HEK293 (cell line): ENCODE data around the gene RBMS3.

ENCODE experiments used
- CTCF ChIA-PET: fragments of 350-600 bp; formaldehyde crosslinking; extraction: SDS; loops from one replicate; lab custom pipeline; 2021; ENCODE audit warnings: antibody characterized with exemption; lab: Yijun Ruan, JAX
- POLR2A ChIA-PET: fragments of 300-600 bp; formaldehyde crosslinking; extraction: SDS; loops from one replicate; lab custom pipeline; 2020; ENCODE audit warnings: antibody characterized with exemption, inconsistent platforms; lab: Yijun Ruan, JAX
- H3K27ac ChIP-seq: fragments of 200-500 bp; sonication (Bioruptor generic); 2 replicates; pipeline ENCODE4 v1.5.1; 2014; ENCODE audit warnings: low read depth, low read length, control low read depth, inconsistent platforms; ENCODE audit errors: extremely low read depth
- H3K36me3 ChIP-seq, 2 experiments: fragments of 200-500 bp in 1 of 2; sonication (Bioruptor generic) in 1 of 2; 1 replicate in 1 of 2; 2 replicates in 1 of 2; pipeline ENCODE4 v1.5.1; 2014 to 2017; ENCODE audit warnings: inconsistent platforms in 2 of 2, low read length in 2 of 2; ENCODE audit not compliant: control insufficient read depth in 2 of 2, insufficient read depth in 1 of 2
- H3K4me1 ChIP-seq: fragments of 200-500 bp; sonication (Bioruptor generic); 2 replicates; pipeline ENCODE4 v1.5.1; 2014; ENCODE audit warnings: mild to moderate bottlenecking, low read length, inconsistent platforms; ENCODE audit not compliant: control insufficient read depth, insufficient read depth
- H3K4me3 ChIP-seq: 2 replicates; pipeline ENCODE4 v1.5.1; 2011; ENCODE audit warnings: low read depth, mild to moderate bottlenecking, control low read depth, low read length, moderate library complexity
- H3K9me3 ChIP-seq: fragments of 200-500 bp; sonication (Bioruptor generic); 2 replicates; pipeline ENCODE4 v1.5.1; 2014; ENCODE audit warnings: low read depth, low read length, inconsistent platforms; ENCODE audit not compliant: control insufficient read depth, insufficient read depth
- PBX3 ChIP-seq: sonication (generic); formaldehyde crosslinking; IDR thresholded peaks from 2 replicates; pipeline ENCODE4 v1.8.1; 2022; ENCODE audit warnings: mild to moderate bottlenecking, moderate library complexity, missing genetic modification reagents
- WT1 ChIP-seq: fragments of 450-650 bp; formaldehyde crosslinking; IDR thresholded peaks from 2 replicates; pipeline ENCODE4 v1.5.1; 2016; ENCODE audit warnings: missing biosample characterization, missing genetic modification characterization
- ZBTB1 ChIP-seq: fragments of 450-650 bp; formaldehyde crosslinking; IDR thresholded peaks from 2 replicates; pipeline ENCODE4 v1.5.1; 2016; ENCODE audit warnings: missing biosample characterization, missing genetic modification characterization
- ZFP3 ChIP-seq: fragments of 450-650 bp; formaldehyde crosslinking; IDR thresholded peaks from 2 replicates; pipeline ENCODE4 v1.5.1; 2016; ENCODE audit warnings: low read depth, missing biosample characterization, missing genetic modification characterization
- ZIC2 ChIP-seq: fragments of 450-650 bp; formaldehyde crosslinking; IDR thresholded peaks from 2 replicates; pipeline ENCODE4 v1.5.1; 2016; ENCODE audit warnings: missing biosample characterization, missing genetic modification characterization
- ZNF266 ChIP-seq: fragments of 450-650 bp; formaldehyde crosslinking; IDR thresholded peaks from 2 replicates; pipeline ENCODE4 v1.5.1; 2016; ENCODE audit warnings: missing biosample characterization, missing genetic modification characterization, low read depth
- ZNF645 ChIP-seq: fragments of 450-650 bp; formaldehyde crosslinking; IDR thresholded peaks from 2 replicates; pipeline ENCODE4; 2016; ENCODE audit warnings: missing biosample characterization, missing genetic modification characterization
- ZNF664 ChIP-seq: fragments of 450-650 bp; formaldehyde crosslinking; IDR thresholded peaks from 2 replicates; pipeline ENCODE4 v1.5.1; 2016; ENCODE audit warnings: missing biosample characterization, missing genetic modification characterization
- ZNF670 ChIP-seq: fragments of 450-650 bp; formaldehyde crosslinking; IDR thresholded peaks from 2 replicates; pipeline ENCODE4 v1.5.1; 2016; ENCODE audit warnings: missing biosample characterization, missing genetic modification characterization, low read depth
- ZNF777 ChIP-seq: fragments of 450-650 bp; formaldehyde crosslinking; IDR thresholded peaks from 2 replicates; pipeline ENCODE4 v1.5.1; 2017; ENCODE audit warnings: missing biosample characterization, missing genetic modification characterization, borderline replicate concordance
- ZNF843 ChIP-seq: fragments of 450-650 bp; formaldehyde crosslinking; IDR thresholded peaks from 2 replicates; pipeline ENCODE4 v1.5.1; 2016; ENCODE audit warnings: missing biosample characterization, missing genetic modification characterization
- TF ChIP-seq, protein P1 (sequence below): fragments of 450-650 bp; formaldehyde crosslinking; conservative IDR thresholded peaks from 2 replicates; pipeline ENCODE4 v1.5.1; 2016; ENCODE audit warnings: low read depth, missing biosample characterization, missing genetic modification characterization
- TF ChIP-seq, protein P2 (sequence below): fragments of 450-650 bp; formaldehyde crosslinking; IDR thresholded peaks from 2 replicates; pipeline ENCODE4 v1.5.1; 2016; ENCODE audit warnings: missing biosample characterization, missing genetic modification characterization
- TF ChIP-seq, protein P3 (sequence below): fragments of 450-650 bp; formaldehyde crosslinking; IDR thresholded peaks from 2 replicates; pipeline ENCODE4 v1.5.1; 2016; ENCODE audit warnings: missing biosample characterization, missing genetic modification characterization
- TF ChIP-seq, protein P4 (sequence below): fragments of 450-650 bp; formaldehyde crosslinking; IDR thresholded peaks from 2 replicates; pipeline ENCODE4 v1.5.1; 2016; ENCODE audit warnings: missing biosample characterization, missing genetic modification characterization, borderline replicate concordance

The RBMS3 gene

GRCh38 chr3:29871087-29871486 is 590.2 kb downstream of the RBMS3 start:
- no peaks in the 10 kb centered on the region for H3K9me3 ChIP-seq
- ChIA-PET CTCF (no interaction called here), POLR2A (no interaction called here)
- TF ChIP-seq ZFP3 (tag by site-specific recombination) (no peak), ZNF266 (tag by site-specific recombination) (no peak), ZIC2 (no peak), ZNF670 (tag by site-specific recombination) (no peak), ZNF777 (tag by site-specific recombination) (no peak), ZNF645 (tag by site-specific recombination) (no peak), ZNF664 (tag by site-specific recombination) (no peak)
- TF ChIP-seq, protein P1, sequence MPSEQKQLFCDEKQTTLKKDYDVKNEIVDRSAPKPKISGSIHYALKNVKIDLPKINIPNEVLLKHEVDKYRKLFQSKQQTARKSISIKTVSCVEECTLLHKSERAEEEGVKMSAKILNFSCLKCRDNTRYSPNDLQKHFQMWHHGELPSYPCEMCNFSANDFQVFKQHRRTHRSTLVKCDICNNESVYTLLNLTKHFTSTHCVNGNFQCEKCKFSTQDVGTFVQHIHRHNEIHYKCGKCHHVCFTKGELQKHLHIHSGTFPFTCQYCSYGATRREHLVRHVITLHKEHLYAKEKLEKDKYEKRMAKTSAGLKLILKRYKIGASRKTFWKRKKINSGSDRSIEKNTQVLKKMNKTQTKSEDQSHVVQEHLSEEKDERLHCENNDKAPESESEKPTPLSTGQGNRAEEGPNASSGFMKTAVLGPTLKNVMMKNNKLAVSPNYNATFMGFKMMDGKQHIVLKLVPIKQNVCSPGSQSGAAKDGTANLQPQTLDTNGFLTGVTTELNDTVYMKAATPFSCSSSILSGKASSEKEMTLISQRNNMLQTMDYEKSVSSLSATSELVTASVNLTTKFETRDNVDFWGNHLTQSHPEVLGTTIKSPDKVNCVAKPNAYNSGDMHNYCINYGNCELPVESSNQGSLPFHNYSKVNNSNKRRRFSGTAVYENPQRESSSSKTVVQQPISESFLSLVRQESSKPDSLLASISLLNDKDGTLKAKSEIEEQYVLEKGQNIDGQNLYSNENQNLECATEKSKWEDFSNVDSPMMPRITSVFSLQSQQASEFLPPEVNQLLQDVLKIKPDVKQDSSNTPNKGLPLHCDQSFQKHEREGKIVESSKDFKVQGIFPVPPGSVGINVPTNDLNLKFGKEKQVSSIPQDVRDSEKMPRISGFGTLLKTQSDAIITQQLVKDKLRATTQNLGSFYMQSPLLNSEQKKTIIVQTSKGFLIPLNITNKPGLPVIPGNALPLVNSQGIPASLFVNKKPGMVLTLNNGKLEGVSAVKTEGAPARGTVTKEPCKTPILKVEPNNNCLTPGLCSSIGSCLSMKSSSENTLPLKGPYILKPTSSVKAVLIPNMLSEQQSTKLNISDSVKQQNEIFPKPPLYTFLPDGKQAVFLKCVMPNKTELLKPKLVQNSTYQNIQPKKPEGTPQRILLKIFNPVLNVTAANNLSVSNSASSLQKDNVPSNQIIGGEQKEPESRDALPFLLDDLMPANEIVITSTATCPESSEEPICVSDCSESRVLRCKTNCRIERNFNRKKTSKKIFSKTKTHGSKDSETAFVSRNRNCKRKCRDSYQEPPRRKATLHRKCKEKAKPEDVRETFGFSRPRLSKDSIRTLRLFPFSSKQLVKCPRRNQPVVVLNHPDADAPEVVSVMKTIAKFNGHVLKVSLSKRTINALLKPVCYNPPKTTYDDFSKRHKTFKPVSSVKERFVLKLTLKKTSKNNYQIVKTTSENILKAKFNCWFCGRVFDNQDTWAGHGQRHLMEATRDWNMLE (tag by site-specific recombination) = no peak
- no peaks in the 10 kb centered on the region for H3K4me1 ChIP-seq
- H3K36me3 ChIP-seq = no peaks in the 10 kb centered on the region
- no peak overlapping the region for H3K27ac ChIP-seq
- no peak overlapping the region for H3K4me3 ChIP-seq

- no peaks in the 10 kb centered on the region for H3K36me3 ChIP-seq
- H3K4me1 ChIP-seq = no peaks in the 10 kb centered on the region
- ChIA-PET CTCF (no interaction called here), POLR2A (no interaction called here)
- no peak overlapping the region for H3K4me3 ChIP-seq
- no peaks in the 10 kb centered on the region for H3K9me3 ChIP-seq
- no peak overlapping the region for H3K27ac ChIP-seq
- TF ChIP-seq, protein P2, sequence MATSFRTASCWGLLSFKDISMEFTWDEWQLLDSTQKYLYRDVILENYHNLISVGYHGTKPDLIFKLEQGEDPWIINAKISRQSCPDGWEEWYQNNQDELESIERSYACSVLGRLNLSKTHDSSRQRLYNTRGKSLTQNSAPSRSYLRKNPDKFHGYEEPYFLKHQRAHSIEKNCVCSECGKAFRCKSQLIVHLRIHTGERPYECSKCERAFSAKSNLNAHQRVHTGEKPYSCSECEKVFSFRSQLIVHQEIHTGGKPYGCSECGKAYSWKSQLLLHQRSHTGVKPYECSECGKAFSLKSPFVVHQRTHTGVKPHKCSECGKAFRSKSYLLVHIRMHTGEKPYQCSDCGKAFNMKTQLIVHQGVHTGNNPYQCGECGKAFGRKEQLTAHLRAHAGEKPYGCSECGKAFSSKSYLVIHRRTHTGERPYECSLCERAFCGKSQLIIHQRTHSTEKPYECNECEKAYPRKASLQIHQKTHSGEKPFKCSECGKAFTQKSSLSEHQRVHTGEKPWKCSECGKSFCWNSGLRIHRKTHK (tag by site-specific recombination) = no peak
- TF ChIP-seq, protein P3, sequence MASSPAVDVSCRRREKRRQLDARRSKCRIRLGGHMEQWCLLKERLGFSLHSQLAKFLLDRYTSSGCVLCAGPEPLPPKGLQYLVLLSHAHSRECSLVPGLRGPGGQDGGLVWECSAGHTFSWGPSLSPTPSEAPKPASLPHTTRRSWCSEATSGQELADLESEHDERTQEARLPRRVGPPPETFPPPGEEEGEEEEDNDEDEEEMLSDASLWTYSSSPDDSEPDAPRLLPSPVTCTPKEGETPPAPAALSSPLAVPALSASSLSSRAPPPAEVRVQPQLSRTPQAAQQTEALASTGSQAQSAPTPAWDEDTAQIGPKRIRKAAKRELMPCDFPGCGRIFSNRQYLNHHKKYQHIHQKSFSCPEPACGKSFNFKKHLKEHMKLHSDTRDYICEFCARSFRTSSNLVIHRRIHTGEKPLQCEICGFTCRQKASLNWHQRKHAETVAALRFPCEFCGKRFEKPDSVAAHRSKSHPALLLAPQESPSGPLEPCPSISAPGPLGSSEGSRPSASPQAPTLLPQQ (tag by site-specific recombination) = no peak
- TF ChIP-seq WT1 (no peak), ZNF843 (tag by site-specific recombination) (no peak), PBX3 (no peak), ZBTB1 (tag by site-specific recombination) (no peak)
- TF ChIP-seq, protein P4, sequence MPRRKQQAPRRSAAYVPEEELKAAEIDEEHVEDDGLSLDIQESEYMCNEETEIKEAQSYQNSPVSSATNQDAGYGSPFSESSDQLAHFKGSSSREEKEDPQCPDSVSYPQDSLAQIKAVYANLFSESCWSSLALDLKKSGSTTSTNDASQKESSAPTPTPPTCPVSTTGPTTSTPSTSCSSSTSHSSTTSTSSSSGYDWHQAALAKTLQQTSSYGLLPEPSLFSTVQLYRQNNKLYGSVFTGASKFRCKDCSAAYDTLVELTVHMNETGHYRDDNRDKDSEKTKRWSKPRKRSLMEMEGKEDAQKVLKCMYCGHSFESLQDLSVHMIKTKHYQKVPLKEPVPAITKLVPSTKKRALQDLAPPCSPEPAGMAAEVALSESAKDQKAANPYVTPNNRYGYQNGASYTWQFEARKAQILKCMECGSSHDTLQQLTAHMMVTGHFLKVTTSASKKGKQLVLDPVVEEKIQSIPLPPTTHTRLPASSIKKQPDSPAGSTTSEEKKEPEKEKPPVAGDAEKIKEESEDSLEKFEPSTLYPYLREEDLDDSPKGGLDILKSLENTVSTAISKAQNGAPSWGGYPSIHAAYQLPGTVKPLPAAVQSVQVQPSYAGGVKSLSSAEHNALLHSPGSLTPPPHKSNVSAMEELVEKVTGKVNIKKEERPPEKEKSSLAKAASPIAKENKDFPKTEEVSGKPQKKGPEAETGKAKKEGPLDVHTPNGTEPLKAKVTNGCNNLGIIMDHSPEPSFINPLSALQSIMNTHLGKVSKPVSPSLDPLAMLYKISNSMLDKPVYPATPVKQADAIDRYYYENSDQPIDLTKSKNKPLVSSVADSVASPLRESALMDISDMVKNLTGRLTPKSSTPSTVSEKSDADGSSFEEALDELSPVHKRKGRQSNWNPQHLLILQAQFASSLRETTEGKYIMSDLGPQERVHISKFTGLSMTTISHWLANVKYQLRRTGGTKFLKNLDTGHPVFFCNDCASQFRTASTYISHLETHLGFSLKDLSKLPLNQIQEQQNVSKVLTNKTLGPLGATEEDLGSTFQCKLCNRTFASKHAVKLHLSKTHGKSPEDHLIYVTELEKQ (tag by site-specific recombination) = no peak
Measured at GRCh38 chr3:29880809-29881208, 599.9 kb downstream of the RBMS3 start.
